ES-I3 (cell line): ENCODE data around the gene TCAIM.

Experiments
- H3K36me3 ChIP-seq: 2 replicates; pipeline ENCODE4 v1.6.1; 2013; ENCODE audit warnings: mild to moderate bottlenecking, low read length, control low read depth, moderate library complexity; ENCODE audit not compliant: insufficient read depth
- H3K4me1 ChIP-seq: 2 replicates; pipeline ENCODE4 v1.6.1; 2013; ENCODE audit warnings: mild to moderate bottlenecking, control low read depth, low read length; ENCODE audit not compliant: insufficient read depth
- H3K9ac ChIP-seq: 2 replicates; pipeline ENCODE4 v1.6.1; 2013; ENCODE audit warnings: low read depth, mild to moderate bottlenecking, low read length, moderate library complexity
- H3K9me3 ChIP-seq: 2 replicates; pipeline ENCODE4 v1.6.1; 2013; ENCODE audit warnings: mild to moderate bottlenecking, low read length, moderate library complexity; ENCODE audit not compliant: control insufficient read depth, insufficient read depth

The TCAIM gene, protein sequence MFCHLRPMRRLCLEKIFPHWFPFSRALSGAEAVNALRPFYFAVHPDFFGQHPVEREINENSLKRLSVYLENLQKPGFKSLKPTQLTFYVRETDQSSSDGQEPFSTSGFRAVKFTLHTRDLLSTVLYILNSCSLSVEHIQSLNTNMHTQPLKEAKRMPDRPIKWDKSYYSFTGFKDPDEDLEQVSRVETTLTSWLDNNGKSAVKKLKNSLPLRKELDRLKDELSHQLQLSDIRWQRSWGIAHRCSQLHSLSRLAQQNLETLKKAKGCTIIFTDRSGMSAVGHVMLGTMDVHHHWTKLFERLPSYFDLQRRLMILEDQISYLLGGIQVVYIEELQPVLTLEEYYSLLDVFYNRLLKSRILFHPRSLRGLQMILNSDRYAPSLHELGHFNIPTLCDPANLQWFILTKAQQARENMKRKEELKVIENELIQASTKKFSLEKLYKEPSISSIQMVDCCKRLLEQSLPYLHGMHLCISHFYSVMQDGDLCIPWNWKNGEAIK

DNA sequence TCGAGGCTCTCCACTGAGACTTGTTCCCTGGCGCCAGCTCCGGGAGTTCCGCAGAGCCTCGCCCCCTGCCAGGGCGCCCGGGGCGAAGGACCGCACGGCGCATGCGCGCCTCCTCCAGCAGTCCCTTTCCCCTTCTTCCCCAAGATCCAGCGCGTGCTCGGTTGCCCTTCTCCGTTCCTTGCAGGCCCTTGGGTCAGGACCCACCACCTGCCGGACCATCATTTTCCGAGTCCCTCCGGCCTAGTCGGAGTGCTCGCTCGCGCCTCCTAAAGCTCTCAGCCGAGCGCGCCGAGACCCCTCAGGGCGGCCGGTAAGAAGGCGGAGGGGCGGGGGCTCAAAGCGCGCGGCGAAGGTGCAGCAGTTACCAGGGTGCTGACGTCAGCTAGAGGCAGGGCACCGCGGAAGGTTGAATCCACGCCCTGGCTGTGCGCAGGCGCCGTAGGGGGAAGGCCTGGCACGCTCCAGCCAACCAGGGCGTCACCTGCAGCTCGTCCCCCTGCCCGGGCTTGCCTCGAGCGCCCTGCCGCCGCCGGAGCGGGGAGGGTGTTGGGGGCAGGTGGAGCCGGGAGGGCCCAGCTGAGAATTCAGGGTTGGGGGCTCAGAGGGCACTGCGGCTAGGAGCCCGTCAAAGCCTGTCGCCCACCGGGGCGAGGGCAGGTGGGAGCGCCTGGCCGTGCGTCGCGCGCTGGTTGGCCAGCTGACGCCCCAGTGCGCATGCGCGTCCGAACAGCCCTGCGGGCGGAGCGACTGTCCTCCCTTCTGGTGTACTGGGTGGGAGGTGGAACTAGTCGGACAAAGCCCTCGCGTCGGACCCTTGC lies at the start of gene TCAIM:
Gene TCAIM, plus strand, starts transcription at position 757 of the 818 bp plus-strand sequence. CDS start 16,017 bp downstream, outside the sequence.
- Histone ChIP-seq H3K4me1 (peaks cover 8% of the 10 kb centered on the region; the same call in 1 of the 2 replicates), H3K36me3 (no peaks in the 10 kb centered on the region), H3K9me3 (no peaks in the 10 kb centered on the region), H3K9ac (peak within 1 kb of the TSS; percentile 90)

DNA sequence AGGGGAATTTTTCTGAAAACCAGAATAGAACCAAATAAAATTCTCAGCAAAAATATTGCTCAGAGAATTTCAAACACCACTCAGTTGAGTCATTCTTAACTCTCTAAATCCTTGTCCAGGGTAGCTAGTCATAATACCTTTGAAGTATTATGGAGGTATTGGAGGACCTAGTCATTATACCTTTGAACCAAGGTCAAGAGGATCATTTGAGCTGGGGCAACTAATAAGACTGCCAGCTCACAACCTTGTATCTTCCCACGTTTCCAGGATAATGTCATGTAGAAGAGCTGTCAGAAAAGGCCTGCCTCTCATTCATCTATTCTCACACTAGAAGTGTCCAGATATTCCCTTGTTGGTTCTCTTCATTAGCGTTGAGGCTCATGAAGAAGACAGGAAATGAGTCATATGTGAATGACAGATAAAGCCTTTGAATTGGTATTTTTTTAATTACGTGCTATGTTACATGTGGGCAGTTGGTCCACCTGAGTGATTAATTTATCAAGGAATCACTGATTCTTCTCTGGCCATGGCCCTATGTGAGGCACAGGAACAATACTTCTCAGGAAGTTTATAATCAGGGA lies 48.6 kb upstream of the TCAIM start:
- Histone ChIP-seq H3K4me1 (no peaks in the 10 kb centered on the region), H3K9me3 (no peaks in the 10 kb centered on the region), H3K9ac (no peak overlapping the region), H3K36me3 (no peaks in the 10 kb centered on the region)

DNA sequence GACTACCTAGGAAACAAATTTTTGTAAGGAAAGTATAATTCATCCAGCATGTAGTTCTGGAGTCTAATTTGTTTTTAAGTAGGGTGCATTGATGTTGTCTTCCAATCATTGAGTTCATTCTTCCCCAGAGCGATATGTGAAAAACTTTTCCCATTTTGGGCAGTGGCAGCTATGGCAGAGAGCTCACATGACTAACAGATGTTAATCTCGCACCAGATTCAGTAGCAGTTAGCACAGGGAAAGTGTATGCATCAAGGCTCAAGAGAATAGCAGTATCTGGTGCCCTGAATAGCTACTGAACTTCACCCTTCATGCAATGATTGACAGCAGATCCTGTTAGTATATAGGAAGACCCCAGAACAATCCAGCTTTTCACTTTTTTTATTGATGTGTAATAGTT lies 46.3 kb upstream of the TCAIM start:
- Histone ChIP-seq H3K9me3 (no peaks in the 10 kb centered on the region), H3K4me1 (no peaks in the 10 kb centered on the region), H3K36me3 (no peaks in the 10 kb centered on the region), H3K9ac (no peak overlapping the region)

DNA sequence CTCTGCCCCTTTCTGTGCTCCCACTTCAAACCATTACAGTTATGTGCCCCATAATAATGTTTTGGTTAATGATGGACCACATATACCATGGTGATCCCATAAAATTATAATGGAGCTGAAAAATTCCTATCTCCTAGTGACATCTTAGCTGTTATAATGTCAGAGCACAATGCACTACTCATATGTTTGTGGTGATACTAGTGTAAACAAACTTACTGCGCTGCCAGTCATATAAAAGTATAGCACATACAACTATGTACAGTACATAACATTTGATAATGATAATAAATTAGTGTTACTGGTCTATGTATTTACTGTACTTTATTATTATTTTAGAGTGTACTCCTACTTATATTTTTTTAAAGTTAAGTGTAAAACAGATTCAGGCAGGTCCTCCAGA lies 45.6 kb upstream of the TCAIM start:
- Histone ChIP-seq H3K4me1 (no peaks in the 10 kb centered on the region), H3K9me3 (no peaks in the 10 kb centered on the region), H3K36me3 (no peaks in the 10 kb centered on the region), H3K9ac (no peak overlapping the region)

DNA sequence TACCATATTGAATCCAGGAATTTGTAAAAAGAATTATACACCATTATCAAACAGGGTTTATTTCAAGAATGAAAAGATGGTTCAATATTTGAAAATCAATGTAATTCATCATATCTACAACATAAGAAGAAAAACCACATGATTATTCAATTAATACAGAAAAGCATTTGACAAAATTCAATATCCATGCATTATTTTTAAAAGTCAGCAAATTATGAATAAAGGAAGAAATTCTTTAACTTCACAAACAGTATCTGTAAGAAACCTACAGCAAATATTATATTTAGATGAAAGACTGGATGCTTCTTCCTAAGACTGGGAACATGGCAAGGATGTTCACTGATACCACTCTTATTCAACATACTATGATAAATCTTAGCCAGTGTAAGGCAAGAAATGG lies 41.3 kb upstream of the TCAIM start:
- no peaks in the 10 kb centered on the region for H3K36me3 ChIP-seq
- no peaks in the 10 kb centered on the region for H3K4me1 ChIP-seq
- H3K9me3 ChIP-seq = no peaks in the 10 kb centered on the region
- no peak overlapping the region for H3K9ac ChIP-seq

DNA sequence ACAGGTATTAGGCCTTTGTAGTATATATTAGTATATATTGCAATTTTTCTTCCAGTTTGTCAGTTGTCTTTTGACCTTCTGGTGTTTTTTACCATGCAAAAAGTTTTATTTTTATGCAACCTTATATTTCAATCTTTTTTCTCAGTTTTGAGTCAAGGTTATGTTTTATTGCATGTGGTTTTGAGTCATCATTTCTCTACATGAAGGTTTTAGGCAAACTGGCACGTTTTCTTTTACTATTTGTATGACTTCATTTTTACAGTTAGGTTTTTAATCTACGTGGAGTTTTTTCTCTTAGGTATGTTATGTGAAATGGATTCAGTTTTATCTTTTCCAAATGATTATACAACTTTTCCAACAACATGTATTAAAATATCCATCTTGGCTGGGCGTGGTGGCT lies 36.8 kb upstream of the TCAIM start:
- no peaks in the 10 kb centered on the region for H3K4me1 ChIP-seq
- no peaks in the 10 kb centered on the region for H3K9me3 ChIP-seq
- H3K9ac ChIP-seq = no peak overlapping the region
- no peaks in the 10 kb centered on the region for H3K36me3 ChIP-seq

DNA sequence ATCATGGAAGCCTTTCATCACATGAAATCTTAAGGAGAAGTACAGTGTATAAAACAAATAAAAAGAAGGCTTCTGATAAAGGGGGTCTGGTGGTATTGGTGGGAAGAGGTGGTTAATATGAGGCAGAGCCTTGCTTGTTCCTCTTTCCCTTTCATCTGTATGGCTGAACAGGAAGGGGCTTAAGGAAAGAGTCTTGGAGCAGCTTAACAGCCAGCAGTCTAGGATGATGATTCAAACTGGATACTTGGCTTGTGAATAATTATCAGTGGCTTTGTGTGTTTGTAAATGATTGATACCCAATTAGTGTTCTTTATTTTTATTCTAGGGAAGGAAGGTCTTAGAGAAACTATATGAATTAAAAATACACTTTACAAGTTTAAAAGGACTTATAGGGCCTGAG lies 29.1 kb upstream of the TCAIM start:
- no peaks in the 10 kb centered on the region for H3K4me1 ChIP-seq
- H3K36me3 ChIP-seq = no peaks in the 10 kb centered on the region
- H3K9ac ChIP-seq = no peak overlapping the region; the same call in 1 of the 2 replicates
- no peaks in the 10 kb centered on the region for H3K9me3 ChIP-seq

DNA sequence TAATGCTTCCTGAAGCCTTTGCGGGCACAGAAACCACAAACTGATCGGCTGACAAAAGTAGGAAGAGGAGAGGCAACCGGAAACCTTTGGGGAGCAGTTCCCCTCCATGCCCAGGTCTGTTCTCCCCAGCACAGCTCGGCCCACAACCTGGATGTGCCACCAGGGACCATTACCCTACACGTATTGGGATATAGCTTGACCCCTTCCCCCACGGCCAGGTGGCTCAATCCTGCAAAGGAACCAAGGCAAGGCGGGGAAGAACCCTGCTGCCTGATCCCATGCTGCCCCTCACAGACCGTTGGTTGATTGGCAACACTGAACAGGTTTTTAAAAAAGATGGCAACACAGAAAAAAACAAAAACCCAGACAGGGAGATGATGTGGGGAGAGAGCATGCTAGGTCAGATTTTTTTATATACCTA lies 19.7 kb upstream of the TCAIM start:
- Histone ChIP-seq H3K9me3 (no peaks in the 10 kb centered on the region), H3K36me3 (no peaks in the 10 kb centered on the region), H3K4me1 (no peaks in the 10 kb centered on the region), H3K9ac (no peak overlapping the region)

DNA sequence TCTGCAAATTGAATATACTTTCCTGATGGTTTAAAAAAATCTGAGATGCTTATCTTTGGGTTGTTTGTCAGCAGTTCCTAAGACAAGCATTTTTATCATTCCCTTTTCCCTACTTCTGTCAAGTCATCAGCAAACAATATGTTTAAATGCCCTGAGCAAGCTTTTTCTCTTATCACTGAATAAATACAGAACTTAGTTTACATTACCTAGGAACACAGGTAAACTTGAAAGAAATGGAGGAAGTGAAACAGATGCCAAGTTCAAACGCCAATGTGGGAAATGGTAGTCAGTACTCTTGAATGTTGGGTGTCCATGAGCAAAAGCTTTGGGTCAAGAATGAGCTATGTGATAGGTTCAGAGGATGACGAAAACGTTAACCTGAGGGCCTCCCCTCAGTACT lies 17.2 kb upstream of the TCAIM start:
- Histone ChIP-seq H3K36me3 (no peaks in the 10 kb centered on the region), H3K4me1 (no peaks in the 10 kb centered on the region), H3K9ac (no peak overlapping the region), H3K9me3 (no peaks in the 10 kb centered on the region)

DNA sequence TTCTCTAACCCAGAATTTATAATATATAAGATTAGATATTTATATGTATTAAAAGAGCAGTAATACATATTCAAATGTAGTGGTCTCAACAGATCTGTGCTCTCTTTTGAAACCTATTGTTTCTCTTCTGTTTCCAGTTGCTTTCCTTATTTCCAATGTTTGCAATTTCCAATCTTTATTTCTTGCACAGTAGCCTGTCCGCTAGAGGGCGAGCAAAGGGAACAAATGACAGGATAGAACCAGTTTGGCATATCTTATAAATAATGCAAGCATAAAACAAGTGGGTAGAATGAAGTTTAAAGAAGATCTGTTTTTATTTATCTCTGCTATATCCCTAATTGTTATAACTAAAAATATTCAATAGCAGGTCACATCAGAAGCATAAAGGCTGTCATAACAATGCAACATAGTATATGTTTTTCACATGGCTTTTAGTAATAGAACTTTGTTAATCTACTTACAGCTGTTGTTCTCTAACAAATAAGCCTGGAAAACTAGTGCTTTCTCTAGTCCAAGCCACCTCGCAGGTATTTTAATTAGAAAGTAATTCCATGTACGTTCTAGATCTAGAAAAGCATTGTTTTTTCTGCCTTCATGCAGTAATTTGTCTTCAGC lies 15.1 kb upstream of the TCAIM start:
- no peaks in the 10 kb centered on the region for H3K4me1 ChIP-seq

DNA sequence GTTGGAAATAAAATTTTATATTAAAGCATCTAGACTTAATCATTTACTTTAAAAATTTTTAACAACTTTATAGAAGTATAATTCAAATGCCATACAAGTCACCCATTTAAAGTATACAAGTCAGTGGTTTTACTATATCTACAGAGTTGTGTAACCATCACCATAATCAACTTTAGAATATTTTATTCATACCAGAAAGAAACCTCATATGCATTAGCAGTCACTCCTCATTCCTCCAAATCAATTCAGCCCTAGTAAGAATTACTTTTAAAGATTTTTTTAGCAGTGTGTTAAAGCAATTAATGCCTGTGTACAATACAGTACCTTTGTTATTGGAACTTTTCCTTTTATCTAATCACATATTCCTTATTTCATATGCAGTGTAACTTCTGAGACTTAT lies 14.0 kb upstream of the TCAIM start:
- H3K36me3 ChIP-seq = no peaks in the 10 kb centered on the region
- H3K9me3 ChIP-seq = no peaks in the 10 kb centered on the region
- no peaks in the 10 kb centered on the region for H3K4me1 ChIP-seq
- H3K9ac ChIP-seq = no peak overlapping the region

More for the DNA sequence above, 15.1 kb upstream of the TCAIM start:
- Histone ChIP-seq H3K9ac (no peak overlapping the region), H3K36me3 (no peaks in the 10 kb centered on the region), H3K9me3 (no peaks in the 10 kb centered on the region)

DNA sequence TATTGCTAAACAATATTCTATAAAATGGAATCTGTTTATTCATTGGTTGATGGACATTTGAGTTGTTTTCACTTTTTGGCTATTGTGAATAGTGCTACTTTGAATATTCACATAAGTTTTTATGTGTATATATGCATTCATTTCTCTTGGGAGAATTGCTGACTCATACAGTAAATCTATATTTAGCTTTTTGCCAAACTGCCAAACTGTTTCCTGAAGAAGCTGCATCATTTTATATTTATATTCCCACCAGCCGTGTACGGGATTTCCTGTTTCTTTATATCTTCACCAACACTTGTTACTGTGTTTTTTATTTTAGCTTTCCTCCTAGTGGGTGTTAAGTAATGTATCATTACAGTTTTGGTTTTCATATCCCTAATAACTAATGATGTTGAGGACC lies 12.5 kb upstream of the TCAIM start:
- Histone ChIP-seq H3K4me1 (no peaks in the 10 kb centered on the region), H3K9me3 (no peaks in the 10 kb centered on the region), H3K36me3 (no peaks in the 10 kb centered on the region), H3K9ac (no peak overlapping the region)

DNA sequence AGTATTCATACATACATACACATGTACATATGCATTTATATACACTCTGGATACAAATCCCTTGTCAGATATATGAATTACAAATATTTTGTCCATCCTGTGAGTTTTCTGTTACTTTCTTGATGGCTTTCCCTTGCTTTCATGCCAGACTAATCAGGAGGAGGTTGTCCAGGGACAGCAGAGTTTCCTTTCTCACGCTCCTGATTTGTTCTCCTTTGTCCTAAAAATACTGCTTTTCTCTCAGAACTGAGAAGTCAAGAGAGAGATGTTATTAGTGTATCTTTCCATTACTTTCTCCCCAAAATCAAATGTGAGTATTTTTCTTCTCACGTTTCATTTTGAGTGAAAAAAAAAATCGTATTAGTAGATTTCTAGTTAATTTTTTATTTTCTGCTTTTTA lies 12.1 kb upstream of the TCAIM start:
- no peaks in the 10 kb centered on the region for H3K4me1 ChIP-seq
- no peaks in the 10 kb centered on the region for H3K36me3 ChIP-seq
- no peaks in the 10 kb centered on the region for H3K9me3 ChIP-seq
- no peak overlapping the region for H3K9ac ChIP-seq

DNA sequence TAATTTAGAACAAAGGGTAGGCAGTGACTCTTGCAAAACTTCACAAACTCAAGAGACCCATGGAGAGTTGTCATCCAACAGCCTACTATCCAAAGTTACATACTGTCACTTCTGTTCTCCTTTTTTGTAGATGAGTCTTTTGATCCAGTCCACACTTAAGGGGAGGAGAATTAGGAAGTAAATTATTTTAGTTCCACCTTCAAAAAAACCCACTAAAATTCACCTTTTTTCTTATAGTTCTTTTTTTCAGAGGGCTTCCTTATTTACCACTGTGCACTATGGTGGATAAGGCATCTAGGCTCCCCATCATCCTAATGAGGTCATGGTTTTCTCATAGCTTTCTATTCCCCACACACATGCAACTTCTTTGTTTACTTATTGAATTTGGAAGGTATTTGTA lies 8.6 kb upstream of the TCAIM start:
- no peaks in the 10 kb centered on the region for H3K4me1 ChIP-seq

More for the DNA sequence above, 8.6 kb upstream of the TCAIM start:
- no peaks in the 10 kb centered on the region for H3K9me3 ChIP-seq
- no peak overlapping the region for H3K9ac ChIP-seq
- no peaks in the 10 kb centered on the region for H3K36me3 ChIP-seq
